WTC11 (cell line): ENCODE data around the gene HAO1.

Source experiments
- CREB1 ChIP-seq: sonication (generic); formaldehyde crosslinking; IDR thresholded peaks from 2 replicates; pipeline ENCODE4 v1.8.0; 2023; ENCODE audit warnings: mild to moderate bottlenecking, missing genetic modification reagents
- JUN ChIP-seq: sonication (generic); formaldehyde crosslinking; IDR thresholded peaks from 2 replicates; pipeline ENCODE4 v1.8.0; 2023; ENCODE audit warnings: mild to moderate bottlenecking, missing genetic modification reagents
- NFYB ChIP-seq: sonication (generic); formaldehyde crosslinking; conservative IDR thresholded peaks from 2 replicates; pipeline ENCODE4 v1.8.0; 2022; ENCODE audit warnings: low read depth, missing genetic modification reagents
- RELA ChIP-seq: sonication (generic); formaldehyde crosslinking; IDR thresholded peaks from 2 replicates; pipeline ENCODE4 v1.8.1; 2022; ENCODE audit warnings: missing genetic modification reagents, mild to moderate bottlenecking, borderline replicate concordance
- RORB ChIP-seq: fragments of 250-450 bp; sonication (Bioruptor Pico); IDR thresholded peaks from 2 replicates; pipeline ENCODE4 v1.9.0; 2021; ENCODE audit warnings: mild to moderate bottlenecking
- SMAD4 ChIP-seq: sonication (generic); formaldehyde crosslinking; IDR thresholded peaks from 2 replicates; pipeline ENCODE4 v1.8.0; 2022; ENCODE audit warnings: mild to moderate bottlenecking, missing genetic modification reagents
- TF ChIP-seq, protein P1 (sequence below): sonication (generic); formaldehyde crosslinking; IDR thresholded peaks from 2 replicates; pipeline ENCODE4 v1.8.1; 2023; ENCODE audit warnings: mild to moderate bottlenecking, missing genetic modification reagents, moderate library complexity
- TF ChIP-seq, protein P2 (sequence below): fragments of 200-600 bp; IDR thresholded peaks from 2 replicates; pipeline ENCODE4 v1.8.0; 2022; ENCODE audit warnings: antibody characterized with exemption
- TF ChIP-seq, protein P3 (sequence below): fragments of 250-450 bp; sonication (Bioruptor Pico); IDR thresholded peaks from 2 replicates; pipeline ENCODE4 v1.9.0; 2021; ENCODE audit warnings: moderate library complexity, mild to moderate bottlenecking, inconsistent platforms, borderline replicate concordance
- TF ChIP-seq, protein P4 (sequence below): sonication (generic); formaldehyde crosslinking; IDR thresholded peaks from 2 replicates; pipeline ENCODE4 v1.8.1; 2022; ENCODE audit warnings: mild to moderate bottlenecking, moderate library complexity, missing genetic modification reagents
- TF ChIP-seq, protein P5 (sequence below): sonication (generic); formaldehyde crosslinking; IDR thresholded peaks from 2 replicates; pipeline ENCODE4 v1.8.0; 2022; ENCODE audit warnings: mild to moderate bottlenecking, missing genetic modification reagents
- TF ChIP-seq, protein P6 (sequence below): sonication (generic); formaldehyde crosslinking; IDR thresholded peaks from 2 replicates; pipeline ENCODE4 v1.8.1; 2022; ENCODE audit warnings: low read depth, missing genetic modification reagents, borderline replicate concordance
- TF ChIP-seq, protein P7 (sequence below): sonication (generic); formaldehyde crosslinking; conservative IDR thresholded peaks from 2 replicates; pipeline ENCODE4 v1.8.1; 2023; ENCODE audit warnings: mild to moderate bottlenecking, low read depth, missing genetic modification reagents, moderate library complexity

DNA sequence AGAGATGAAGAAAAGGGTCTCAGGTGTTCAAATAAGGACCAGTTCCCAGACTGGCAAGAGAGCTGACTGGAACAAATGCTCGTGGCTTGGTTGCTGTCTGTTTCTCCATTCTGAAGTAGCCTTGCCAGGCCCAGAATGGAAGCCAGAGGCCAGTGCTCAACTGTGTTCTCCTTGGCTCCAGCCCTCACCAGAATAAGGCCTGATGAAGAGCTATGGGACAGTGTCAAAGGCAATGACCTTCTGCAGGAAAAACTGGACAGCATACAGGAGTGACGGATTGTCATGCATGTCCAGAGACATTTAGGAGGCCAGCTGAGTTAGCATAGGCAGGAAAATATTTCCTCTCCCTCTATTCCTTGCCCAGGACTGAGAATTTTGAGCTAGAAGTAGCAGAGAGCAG, 72.2 kb downstream of the HAO1 start:
- TF ChIP-seq RELA, result no peak
- no peak for TF ChIP-seq SMAD4 (CRISPR knock-in tag)
- no peak for TF ChIP-seq NFYB (CRISPR knock-in tag)
- TF ChIP-seq, protein P1, sequence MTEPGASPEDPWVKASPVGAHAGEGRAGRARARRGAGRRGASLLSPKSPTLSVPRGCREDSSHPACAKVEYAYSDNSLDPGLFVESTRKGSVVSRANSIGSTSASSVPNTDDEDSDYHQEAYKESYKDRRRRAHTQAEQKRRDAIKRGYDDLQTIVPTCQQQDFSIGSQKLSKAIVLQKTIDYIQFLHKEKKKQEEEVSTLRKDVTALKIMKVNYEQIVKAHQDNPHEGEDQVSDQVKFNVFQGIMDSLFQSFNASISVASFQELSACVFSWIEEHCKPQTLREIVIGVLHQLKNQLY (CRISPR knock-in tag), result no peak
- no peak for TF ChIP-seq RORB (CRISPR knock-in tag)
- TF ChIP-seq, protein P2, sequence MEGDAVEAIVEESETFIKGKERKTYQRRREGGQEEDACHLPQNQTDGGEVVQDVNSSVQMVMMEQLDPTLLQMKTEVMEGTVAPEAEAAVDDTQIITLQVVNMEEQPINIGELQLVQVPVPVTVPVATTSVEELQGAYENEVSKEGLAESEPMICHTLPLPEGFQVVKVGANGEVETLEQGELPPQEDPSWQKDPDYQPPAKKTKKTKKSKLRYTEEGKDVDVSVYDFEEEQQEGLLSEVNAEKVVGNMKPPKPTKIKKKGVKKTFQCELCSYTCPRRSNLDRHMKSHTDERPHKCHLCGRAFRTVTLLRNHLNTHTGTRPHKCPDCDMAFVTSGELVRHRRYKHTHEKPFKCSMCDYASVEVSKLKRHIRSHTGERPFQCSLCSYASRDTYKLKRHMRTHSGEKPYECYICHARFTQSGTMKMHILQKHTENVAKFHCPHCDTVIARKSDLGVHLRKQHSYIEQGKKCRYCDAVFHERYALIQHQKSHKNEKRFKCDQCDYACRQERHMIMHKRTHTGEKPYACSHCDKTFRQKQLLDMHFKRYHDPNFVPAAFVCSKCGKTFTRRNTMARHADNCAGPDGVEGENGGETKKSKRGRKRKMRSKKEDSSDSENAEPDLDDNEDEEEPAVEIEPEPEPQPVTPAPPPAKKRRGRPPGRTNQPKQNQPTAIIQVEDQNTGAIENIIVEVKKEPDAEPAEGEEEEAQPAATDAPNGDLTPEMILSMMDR, result no peak
- no peak for TF ChIP-seq JUN (CRISPR knock-in tag)
- TF ChIP-seq, protein P3, sequence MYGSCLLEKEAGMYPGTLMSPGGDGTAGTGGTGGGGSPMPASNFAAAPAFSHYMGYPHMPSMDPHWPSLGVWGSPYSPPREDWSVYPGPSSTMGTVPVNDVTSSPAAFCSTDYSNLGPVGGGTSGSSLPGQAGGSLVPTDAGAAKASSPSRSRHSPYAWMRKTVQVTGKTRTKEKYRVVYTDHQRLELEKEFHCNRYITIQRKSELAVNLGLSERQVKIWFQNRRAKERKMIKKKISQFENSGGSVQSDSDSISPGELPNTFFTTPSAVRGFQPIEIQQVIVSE (CRISPR knock-in tag), result no peak
- TF ChIP-seq, protein P4, sequence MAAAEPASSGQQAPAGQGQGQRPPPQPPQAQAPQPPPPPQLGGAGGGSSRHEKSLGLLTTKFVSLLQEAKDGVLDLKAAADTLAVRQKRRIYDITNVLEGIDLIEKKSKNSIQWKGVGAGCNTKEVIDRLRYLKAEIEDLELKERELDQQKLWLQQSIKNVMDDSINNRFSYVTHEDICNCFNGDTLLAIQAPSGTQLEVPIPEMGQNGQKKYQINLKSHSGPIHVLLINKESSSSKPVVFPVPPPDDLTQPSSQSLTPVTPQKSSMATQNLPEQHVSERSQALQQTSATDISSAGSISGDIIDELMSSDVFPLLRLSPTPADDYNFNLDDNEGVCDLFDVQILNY, result no peak
- TF ChIP-seq, protein P5, sequence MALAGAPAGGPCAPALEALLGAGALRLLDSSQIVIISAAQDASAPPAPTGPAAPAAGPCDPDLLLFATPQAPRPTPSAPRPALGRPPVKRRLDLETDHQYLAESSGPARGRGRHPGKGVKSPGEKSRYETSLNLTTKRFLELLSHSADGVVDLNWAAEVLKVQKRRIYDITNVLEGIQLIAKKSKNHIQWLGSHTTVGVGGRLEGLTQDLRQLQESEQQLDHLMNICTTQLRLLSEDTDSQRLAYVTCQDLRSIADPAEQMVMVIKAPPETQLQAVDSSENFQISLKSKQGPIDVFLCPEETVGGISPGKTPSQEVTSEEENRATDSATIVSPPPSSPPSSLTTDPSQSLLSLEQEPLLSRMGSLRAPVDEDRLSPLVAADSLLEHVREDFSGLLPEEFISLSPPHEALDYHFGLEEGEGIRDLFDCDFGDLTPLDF (CRISPR knock-in tag), result no peak
- TF ChIP-seq CREB1 (CRISPR knock-in tag), result no peak
- TF ChIP-seq, protein P6, sequence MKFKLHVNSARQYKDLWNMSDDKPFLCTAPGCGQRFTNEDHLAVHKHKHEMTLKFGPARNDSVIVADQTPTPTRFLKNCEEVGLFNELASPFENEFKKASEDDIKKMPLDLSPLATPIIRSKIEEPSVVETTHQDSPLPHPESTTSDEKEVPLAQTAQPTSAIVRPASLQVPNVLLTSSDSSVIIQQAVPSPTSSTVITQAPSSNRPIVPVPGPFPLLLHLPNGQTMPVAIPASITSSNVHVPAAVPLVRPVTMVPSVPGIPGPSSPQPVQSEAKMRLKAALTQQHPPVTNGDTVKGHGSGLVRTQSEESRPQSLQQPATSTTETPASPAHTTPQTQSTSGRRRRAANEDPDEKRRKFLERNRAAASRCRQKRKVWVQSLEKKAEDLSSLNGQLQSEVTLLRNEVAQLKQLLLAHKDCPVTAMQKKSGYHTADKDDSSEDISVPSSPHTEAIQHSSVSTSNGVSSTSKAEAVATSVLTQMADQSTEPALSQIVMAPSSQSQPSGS (CRISPR knock-in tag), result no peak
- TF ChIP-seq, protein P7, sequence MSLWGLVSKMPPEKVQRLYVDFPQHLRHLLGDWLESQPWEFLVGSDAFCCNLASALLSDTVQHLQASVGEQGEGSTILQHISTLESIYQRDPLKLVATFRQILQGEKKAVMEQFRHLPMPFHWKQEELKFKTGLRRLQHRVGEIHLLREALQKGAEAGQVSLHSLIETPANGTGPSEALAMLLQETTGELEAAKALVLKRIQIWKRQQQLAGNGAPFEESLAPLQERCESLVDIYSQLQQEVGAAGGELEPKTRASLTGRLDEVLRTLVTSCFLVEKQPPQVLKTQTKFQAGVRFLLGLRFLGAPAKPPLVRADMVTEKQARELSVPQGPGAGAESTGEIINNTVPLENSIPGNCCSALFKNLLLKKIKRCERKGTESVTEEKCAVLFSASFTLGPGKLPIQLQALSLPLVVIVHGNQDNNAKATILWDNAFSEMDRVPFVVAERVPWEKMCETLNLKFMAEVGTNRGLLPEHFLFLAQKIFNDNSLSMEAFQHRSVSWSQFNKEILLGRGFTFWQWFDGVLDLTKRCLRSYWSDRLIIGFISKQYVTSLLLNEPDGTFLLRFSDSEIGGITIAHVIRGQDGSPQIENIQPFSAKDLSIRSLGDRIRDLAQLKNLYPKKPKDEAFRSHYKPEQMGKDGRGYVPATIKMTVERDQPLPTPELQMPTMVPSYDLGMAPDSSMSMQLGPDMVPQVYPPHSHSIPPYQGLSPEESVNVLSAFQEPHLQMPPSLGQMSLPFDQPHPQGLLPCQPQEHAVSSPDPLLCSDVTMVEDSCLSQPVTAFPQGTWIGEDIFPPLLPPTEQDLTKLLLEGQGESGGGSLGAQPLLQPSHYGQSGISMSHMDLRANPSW (CRISPR knock-in tag), result no peak
